Neuronal stem cell (in vitro differentiated cells): ENCODE results near the gene FRS2.

Experiments
- DNase-seq: peaks from one replicate; pipeline ENCODE4 v3.0.0-alpha.2; 2013; ENCODE audit warnings: low spot score
- H2AFZ ChIP-seq: one replicate; pipeline ENCODE4 v1.6.1; 2013; ENCODE audit warnings: mild to moderate bottlenecking, low read length, inconsistent platforms
- H2AK5ac ChIP-seq: 2 replicates; pipeline ENCODE4 v1.6.1; 2013; ENCODE audit warnings: low read depth, mild to moderate bottlenecking, inconsistent platforms, low read length, moderate library complexity, mixed read lengths
- H2BK120ac ChIP-seq: 2 replicates; pipeline ENCODE4 v1.6.1; 2013; ENCODE audit warnings: low read depth, mild to moderate bottlenecking, inconsistent platforms, low read length, moderate library complexity, mixed read lengths
- H2BK12ac ChIP-seq: one replicate; pipeline ENCODE4 v1.6.1; 2013; ENCODE audit warnings: low read length, inconsistent platforms
- H2BK15ac ChIP-seq: 2 replicates; pipeline ENCODE4 v1.6.1; 2013; ENCODE audit warnings: mild to moderate bottlenecking, low read length, inconsistent platforms, mixed read lengths
- H2BK5ac ChIP-seq: one replicate; pipeline ENCODE4 v1.6.1; 2013; ENCODE audit warnings: inconsistent platforms, mild to moderate bottlenecking, low read length, moderate library complexity
- H3K14ac ChIP-seq: one replicate; pipeline ENCODE4 v1.6.1; 2013; ENCODE audit warnings: low read length, inconsistent platforms
- H3K18ac ChIP-seq: 2 replicates; pipeline ENCODE4 v1.6.1; 2013; ENCODE audit warnings: low read length, inconsistent platforms
- H3K23ac ChIP-seq: 2 replicates; pipeline ENCODE4 v1.6.1; 2013; ENCODE audit warnings: low read depth, mild to moderate bottlenecking, mixed read lengths, low read length, inconsistent platforms; ENCODE audit not compliant: poor library complexity
- H3K27ac ChIP-seq: replicated peaks from 3 replicates; pipeline ENCODE4 v1.5.1; 2013; ENCODE audit warnings: low read length, inconsistent platforms
- H3K27me3 ChIP-seq, 3 experiments: 2 replicates each; pipeline ENCODE4 v1.6.1; 2013; ENCODE audit warnings: low read length in 3 of 3, mild to moderate bottlenecking in 2 of 3, inconsistent platforms in 1 of 3, low read depth in 1 of 3, mixed read lengths in 1 of 3, moderate library complexity in 1 of 3; ENCODE audit not compliant: control insufficient read depth in 3 of 3, insufficient read depth in 3 of 3
- H3K36me3 ChIP-seq, 2 donors: replicated peaks in 1 of 2; 2 replicates each; pipeline ENCODE4 v1.6.1; 2013; ENCODE audit warnings: low read length in 2 of 2; ENCODE audit not compliant: control insufficient read depth in 2 of 2, insufficient read depth in 2 of 2
- H3K4ac ChIP-seq: 2 replicates; pipeline ENCODE4 v1.6.1; 2013; ENCODE audit warnings: inconsistent platforms, mild to moderate bottlenecking, low read length, moderate library complexity
- H3K4me1 ChIP-seq, 2 donors: 1 replicate in 1 of 2; 2 replicates in 1 of 2; pipeline ENCODE4 v1.6.1; 2013; ENCODE audit warnings: low read length in 2 of 2, low read depth in 1 of 2; ENCODE audit not compliant: control insufficient read depth in 2 of 2, insufficient read depth in 1 of 2
- H3K4me2 ChIP-seq: one replicate; pipeline ENCODE4 v1.6.1; 2013; ENCODE audit warnings: mild to moderate bottlenecking, low read length, inconsistent platforms; ENCODE audit not compliant: insufficient read depth, poor library complexity, severe bottlenecking
- H3K4me3 ChIP-seq, 2 donors: 2 replicates each; pipeline ENCODE4 v1.5.1; 2013; ENCODE audit warnings: low read length in 2 of 2, mild to moderate bottlenecking in 2 of 2, inconsistent platforms in 1 of 2, moderate library complexity in 1 of 2
- H3K79me1 ChIP-seq: one replicate; pipeline ENCODE4 v1.6.1; 2013; ENCODE audit warnings: low read depth, mild to moderate bottlenecking, inconsistent platforms, low read length, moderate library complexity
- H3K9ac ChIP-seq: one replicate; pipeline ENCODE4 v1.6.1; 2013; ENCODE audit warnings: mild to moderate bottlenecking, low read depth, low read length, inconsistent platforms; ENCODE audit not compliant: poor library complexity
- H3K9me3 ChIP-seq, 2 donors: replicated peaks in 1 of 2; 2 replicates each; pipeline versions ENCODE3 to v1.6.1; 2013; ENCODE audit warnings: low read length in 2 of 2, mild to moderate bottlenecking in 2 of 2, inconsistent platforms in 1 of 2, low read depth in 1 of 2, mixed read lengths in 1 of 2, moderate library complexity in 1 of 2; ENCODE audit not compliant: control insufficient read depth in 2 of 2, insufficient read depth in 1 of 2
- H4K8ac ChIP-seq: one replicate; pipeline ENCODE4 v1.6.1; 2013; ENCODE audit warnings: low read depth, mild to moderate bottlenecking, inconsistent platforms, low read length, moderate library complexity
- H4K91ac ChIP-seq: one replicate; pipeline ENCODE4 v1.6.1; 2013; ENCODE audit warnings: low read length, low read depth, mild to moderate bottlenecking, inconsistent platforms; ENCODE audit not compliant: poor library complexity
- WGBS, 2 donors: extraction: QIAGEN DNeasy Blood & Tissue Kit; methylation state at CpG; one replicate each; pipeline ENCODE4 v1.1.7; 2013; ENCODE audit warnings: missing lambda C conversion rate in 2 of 2, mixed read lengths in 1 of 2; ENCODE audit not compliant: insufficient read length in 2 of 2, insufficient replicate concordance in 1 of 2; ENCODE audit errors: extremely low coverage in 2 of 2; 5-methylcytosine and 5-hydroxymethylcytosine counted together

Gene FRS2

GRCh38 chr12:69610729-69611128, 140.5 kb downstream of the FRS2 start, which contains the start of gene LRRC10:
TSS of gene LRRC10 (minus strand) at chr12:69610907. CDS start at chr12:69610838, 69 bp downstream.
- H3K4ac ChIP-seq = no peak within 1 kb of the TSS
- H3K27me3 ChIP-seq = peaks cover 0 to under 1% (median 0%) of the 10 kb centered on the region in 3 experiments
- no peak within 1 kb of the TSS for H2AFZ ChIP-seq
- no peaks in the 10 kb centered on the region for H3K36me3 ChIP-seq
- no peak within 1 kb of the TSS for H3K27ac ChIP-seq
- H3K4me1 ChIP-seq = no peaks in the 10 kb centered on the region
- no peak within 1 kb of the TSS for H3K14ac ChIP-seq
- no peak within 1 kb of the TSS for H3K4me2 ChIP-seq
- no peak within 1 kb of the TSS for H3K18ac ChIP-seq
- H3K9me3 ChIP-seq = peaks cover 0 to 2% of the 10 kb centered on the region in 2 donors
- no peak within 1 kb of the TSS for H4K91ac ChIP-seq
- peak within 1 kb of the TSS; percentile 33 for H2AK5ac ChIP-seq
- no peak for DNase-seq
- peak within 1 kb of the TSS in 1 of 2 donors; percentile 46 for H3K4me3 ChIP-seq
- H2BK120ac ChIP-seq = no peak within 1 kb of the TSS
- H3K9ac ChIP-seq = no peak within 1 kb of the TSS
- WGBS, 2 donors = no CpG with 5 or more reads among the region's 11 CpGs
- H2BK15ac ChIP-seq = peak within 1 kb of the TSS; percentile 58
- no peak within 1 kb of the TSS for H3K23ac ChIP-seq
- no peak within 1 kb of the TSS for H2BK5ac ChIP-seq
- H4K8ac ChIP-seq = no peak within 1 kb of the TSS
- no peaks in the 10 kb centered on the region for H3K79me1 ChIP-seq
- no peak within 1 kb of the TSS for H2BK12ac ChIP-seq

DNA sequence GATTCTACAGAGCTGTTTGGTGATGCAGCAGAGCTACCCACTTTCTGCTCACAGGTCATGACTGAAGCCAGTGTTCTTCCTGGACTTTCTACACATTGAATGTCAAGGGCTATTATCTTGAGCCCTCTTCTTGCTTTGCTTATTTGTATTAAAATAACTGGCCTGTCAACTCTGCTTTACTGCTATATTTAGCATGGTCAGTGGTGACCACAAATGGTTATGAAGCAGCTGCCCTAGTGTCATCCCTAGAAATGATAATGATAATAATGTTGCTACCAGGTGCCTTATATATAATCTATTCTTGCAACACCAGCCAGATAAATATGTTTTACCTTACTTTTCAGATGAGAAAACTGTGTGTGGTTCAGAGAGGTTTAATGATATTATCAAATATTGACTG, 143.2 kb downstream of the FRS2 start:
- no peak overlapping the region for H3K27ac ChIP-seq
- H2AK5ac ChIP-seq = no peak overlapping the region
- no peak for DNase-seq

GRCh38 chr12:69616025-69616424, 145.8 kb downstream of the FRS2 start:
- Histone ChIP-seq H3K4me2 (no peak overlapping the region), H3K9me3 (peaks cover 2 to 4% of the 10 kb centered on the region in 2 donors), H3K4me1 (no peaks in the 10 kb centered on the region), H2BK120ac (no peak overlapping the region), H2AK5ac (no peak overlapping the region), H3K9ac (no peak overlapping the region), H3K27ac (no peak overlapping the region), H3K27me3 (peaks cover 0 to 8% (median 0%) of the 10 kb centered on the region in 3 experiments), H2BK12ac (no peak overlapping the region), H2BK15ac (no peak overlapping the region), H3K23ac (no peak overlapping the region), H3K14ac (no peak overlapping the region), H4K91ac (no peak overlapping the region), H3K36me3 (no peaks in the 10 kb centered on the region), H3K4me3 (no peak overlapping the region), H4K8ac (no peak overlapping the region), H2AFZ (no peak overlapping the region), H3K79me1 (no peaks in the 10 kb centered on the region), H2BK5ac (no peak overlapping the region), H3K4ac (no peak overlapping the region), H3K18ac (no peak overlapping the region)
- no peak for DNase-seq
- no CpG with 5 or more reads among the region's 14 CpGs for WGBS, 2 donors

More for the DNA sequence above, 143.2 kb downstream of the FRS2 start:
- peaks cover 0 to 2% of the 10 kb centered on the region in 2 donors for H3K9me3 ChIP-seq
- H2BK15ac ChIP-seq = no peak overlapping the region
- H3K4ac ChIP-seq = no peak overlapping the region
- no peak overlapping the region for H4K91ac ChIP-seq
- H4K8ac ChIP-seq = no peak overlapping the region
- H3K4me1 ChIP-seq = no peaks in the 10 kb centered on the region
- no peaks in the 10 kb centered on the region for H3K36me3 ChIP-seq
- no peak overlapping the region for H3K4me3 ChIP-seq
- no peak overlapping the region for H3K18ac ChIP-seq
- no peaks in the 10 kb centered on the region for H3K79me1 ChIP-seq
- H2AFZ ChIP-seq = no peak overlapping the region
- no peak overlapping the region for H2BK5ac ChIP-seq
- no peak overlapping the region for H3K4me2 ChIP-seq
- no peak overlapping the region for H2BK120ac ChIP-seq
- H3K23ac ChIP-seq = no peak overlapping the region
- H3K14ac ChIP-seq = no peak overlapping the region
- no peak overlapping the region for H3K9ac ChIP-seq
- peaks cover 0 to 8% (median 0%) of the 10 kb centered on the region in 3 experiments for H3K27me3 ChIP-seq
- no peak overlapping the region for H2BK12ac ChIP-seq

DNA sequence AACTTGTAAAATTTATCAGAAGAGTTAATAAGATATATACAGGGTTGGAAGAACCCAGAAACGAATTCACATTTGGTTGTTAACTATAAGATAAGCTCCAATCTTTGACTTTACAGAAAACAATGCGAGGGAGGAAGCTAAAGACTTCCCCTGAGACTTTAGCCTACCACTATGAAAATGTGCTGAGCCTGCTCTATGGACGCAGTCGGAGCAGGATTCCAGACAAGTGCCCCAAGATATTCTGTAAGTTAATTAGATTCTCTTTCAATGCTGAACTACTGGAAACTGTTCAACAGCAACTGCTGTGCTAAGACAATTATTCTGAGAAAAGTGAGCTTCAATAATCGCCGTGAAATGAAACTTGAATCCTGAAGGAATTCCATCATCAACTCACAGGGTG, 148.9 kb downstream of the FRS2 start:
- Histone ChIP-seq H3K36me3 (no peaks in the 10 kb centered on the region), H3K23ac (no peak overlapping the region), H3K4ac (no peak overlapping the region), H2BK120ac (no peak overlapping the region), H2BK5ac (no peak overlapping the region), H2AK5ac (no peak overlapping the region), H3K9me3 (peaks cover 0 to 4% of the 10 kb centered on the region in 2 donors), H3K18ac (no peak overlapping the region), H3K27me3 (peaks cover 0 to 13% (median 0%) of the 10 kb centered on the region in 3 experiments), H4K91ac (no peak overlapping the region), H2BK12ac (no peak overlapping the region), H3K79me1 (no peaks in the 10 kb centered on the region), H3K27ac (no peak overlapping the region), H3K9ac (no peak overlapping the region), H2AFZ (no peak overlapping the region), H3K4me2 (no peak overlapping the region), H3K14ac (no peak overlapping the region), H4K8ac (no peak overlapping the region), H3K4me1 (no peaks in the 10 kb centered on the region), H3K4me3 (no peak overlapping the region), H2BK15ac (no peak overlapping the region)
- no CpG with 5 or more reads among the region's 6 CpGs for WGBS, 2 donors
- no peak for DNase-seq
